GM21390 (cell line): ENCODE measurements around the gene KRT77.
"Not testable (repeated sequence)": the region's sequence is repeated elsewhere in the genome, so short reads cannot be mapped to it uniquely, and the experiment has no call there.

Source experiments
- ATAC-seq: cut with Tn5 transposase; IDR thresholded peaks from one replicate; pipeline ENCODE4 v1.9.1; 2021; ENCODE audit not compliant: unreplicated experiment

KRT77 gene

DNA sequence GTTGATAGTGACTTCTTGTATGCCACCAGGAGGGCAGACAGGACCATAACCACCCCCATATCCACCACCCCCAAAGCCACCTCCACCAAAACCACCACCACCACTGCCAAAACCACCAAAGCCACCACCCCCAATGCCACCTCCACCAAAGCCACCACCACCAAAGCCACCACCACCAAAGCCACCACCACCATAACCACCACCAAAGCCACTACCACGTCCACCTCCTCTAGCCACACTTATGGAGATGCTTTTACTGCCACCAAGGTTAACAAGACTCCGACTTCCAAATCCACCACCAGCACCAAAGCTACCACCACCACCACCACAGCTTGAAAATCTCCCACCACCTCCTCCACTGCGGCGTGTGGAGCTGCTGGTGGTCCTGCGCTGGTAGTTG, 23.4 kb downstream of the KRT77 start:
- no peak for ATAC-seq

DNA sequence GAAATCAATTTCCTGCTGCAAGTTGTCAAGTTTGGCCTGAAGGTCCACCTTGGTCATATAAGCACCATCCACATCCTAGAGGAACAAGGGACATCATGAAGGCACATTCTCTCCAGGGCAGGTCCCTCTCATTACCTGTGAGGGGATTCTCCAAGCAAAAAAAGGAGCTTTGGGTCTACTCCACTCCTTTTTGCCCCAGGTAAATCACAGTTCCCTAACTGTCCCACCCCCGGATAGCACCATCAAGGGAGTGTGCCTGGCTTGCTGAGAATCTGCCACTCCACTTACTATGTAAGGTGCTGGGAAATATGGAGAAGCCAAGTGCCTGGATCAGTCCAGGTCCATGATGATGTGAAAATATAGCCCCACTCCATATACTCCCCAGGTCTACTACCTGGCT, 25.7 kb downstream of the KRT77 start:
- ATAC-seq: no peak

DNA sequence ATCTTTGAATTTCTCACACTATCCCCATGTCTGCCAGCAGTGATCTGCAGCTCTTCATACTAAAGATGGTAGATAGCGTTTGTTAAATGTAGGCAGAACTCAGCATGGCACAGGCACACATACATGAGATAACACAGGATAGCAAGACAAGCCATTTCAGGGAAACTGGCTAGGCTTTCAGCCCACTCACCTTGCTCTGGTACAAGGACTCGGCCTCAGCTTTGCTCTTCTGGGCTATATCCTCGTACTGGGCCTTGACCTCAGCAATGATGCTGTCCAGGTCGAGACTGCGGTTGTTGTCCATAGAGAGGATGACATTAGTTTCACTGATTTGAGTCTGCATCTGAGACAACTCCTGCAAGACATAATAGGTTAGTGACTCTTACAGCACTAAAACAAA, 26.2 kb downstream of the KRT77 start:
- no peak for ATAC-seq

DNA sequence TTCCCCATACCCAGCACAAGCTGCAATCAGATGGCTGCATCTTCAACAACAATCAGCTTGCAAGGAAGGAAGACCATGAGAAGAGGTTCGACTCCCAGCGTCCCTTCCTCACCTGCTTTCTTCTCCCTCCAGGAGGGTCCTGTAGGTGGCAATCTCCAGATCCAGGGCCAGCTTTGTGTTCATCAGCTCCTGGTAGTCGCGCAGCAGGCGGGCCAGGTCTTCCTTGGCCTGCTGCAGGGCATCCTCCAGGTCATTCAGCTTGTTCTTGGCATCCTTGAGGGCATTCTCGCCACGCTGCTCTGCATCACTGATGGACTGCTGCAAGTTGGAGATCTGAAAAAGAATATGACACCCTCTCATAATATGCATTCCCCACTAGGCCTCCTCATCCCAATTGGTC, 27.2 kb downstream of the KRT77 start:
- no peak for ATAC-seq

DNA sequence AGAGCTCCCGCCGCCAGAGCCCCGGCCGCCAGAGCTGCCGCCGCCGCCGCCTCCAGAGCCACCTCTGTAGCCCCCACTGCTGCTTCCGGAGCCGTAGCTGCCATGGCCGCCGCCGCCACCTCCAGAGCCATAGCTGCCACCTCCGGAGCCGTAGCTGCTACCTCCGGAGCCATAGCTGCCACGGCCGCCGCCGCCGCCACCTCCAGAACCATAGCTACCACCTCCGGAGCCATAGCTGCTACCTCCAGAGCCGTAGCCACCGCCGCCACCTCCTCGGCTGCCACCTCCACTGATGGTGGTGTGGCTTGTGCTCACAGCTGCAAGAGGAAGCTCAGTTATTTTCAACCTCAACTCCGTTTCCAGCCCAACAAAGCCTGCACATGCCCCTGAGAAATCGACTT, 28.0 kb downstream of the KRT77 start:
- ATAC-seq: no peak

DNA sequence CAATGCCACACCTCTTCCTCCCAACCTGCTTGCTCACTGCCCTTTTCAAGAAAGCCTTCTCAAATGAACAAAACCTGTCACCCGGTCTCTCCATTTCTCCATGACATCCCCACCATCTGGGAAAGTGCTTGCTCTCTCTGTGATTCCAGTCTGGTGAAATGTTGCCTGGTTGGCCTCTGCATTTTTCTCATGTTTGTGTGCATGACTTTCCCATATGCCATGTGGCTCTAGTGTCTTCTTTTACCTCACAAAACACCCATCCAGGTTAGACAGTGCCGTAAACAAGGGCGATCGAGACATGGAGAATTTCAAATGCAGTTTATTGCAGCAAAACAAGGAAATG, 28.9 kb downstream of the KRT77 start:
- ATAC-seq: no peak

DNA sequence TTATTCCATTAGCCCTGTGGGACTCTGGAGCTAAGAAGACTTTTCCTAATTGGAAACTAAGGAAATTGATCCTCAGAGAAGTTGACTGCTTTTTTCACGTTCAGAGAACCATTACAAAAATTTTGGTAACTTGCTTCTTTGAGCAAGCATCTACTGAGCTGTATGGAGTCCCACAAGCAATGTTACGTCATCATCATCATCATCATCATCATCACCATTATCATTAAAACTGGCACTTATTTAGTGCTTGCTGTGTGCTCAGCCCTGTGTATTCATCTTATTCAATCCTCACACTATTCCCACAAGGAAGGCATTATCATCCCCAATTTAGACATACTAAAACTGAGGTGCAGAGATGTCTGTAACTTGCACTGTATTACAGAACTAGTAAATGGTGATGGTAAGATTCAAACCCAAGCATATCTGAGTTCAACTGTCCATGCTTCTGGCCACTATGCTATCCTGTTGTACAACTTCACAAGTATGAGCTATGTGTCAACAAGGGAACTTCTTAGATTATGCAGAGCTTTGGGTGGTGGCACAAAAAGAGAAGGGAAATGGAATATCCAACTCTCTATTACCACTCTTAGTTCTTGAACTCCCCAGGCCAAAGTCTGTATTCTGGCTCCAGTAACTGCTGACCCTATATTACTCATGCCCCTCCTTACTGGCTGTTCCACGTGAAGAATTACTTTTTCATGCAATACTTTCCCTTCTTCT, 29.5 kb downstream of the KRT77 start:
- no peak for ATAC-seq

DNA sequence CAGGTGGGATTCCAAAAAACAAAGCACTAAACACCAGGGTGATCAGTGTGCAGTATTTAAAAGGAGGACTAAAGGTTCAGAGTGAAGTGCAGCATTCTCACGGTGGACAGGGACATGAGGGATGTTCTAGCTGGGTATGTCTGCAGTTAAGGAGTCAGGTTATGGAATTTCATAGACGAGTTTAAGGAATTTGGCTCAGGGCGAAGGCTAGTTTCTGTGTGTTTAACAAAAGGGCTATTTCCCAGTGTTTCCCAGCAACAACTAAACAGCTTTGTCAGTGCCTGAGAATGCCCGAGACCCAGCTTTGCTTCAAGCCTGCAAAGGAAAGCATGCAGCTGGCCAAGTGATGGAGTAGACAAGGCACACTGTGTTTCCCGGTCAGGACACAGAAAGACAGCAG, 30.1 kb downstream of the KRT77 start:
- no peak for ATAC-seq

DNA sequence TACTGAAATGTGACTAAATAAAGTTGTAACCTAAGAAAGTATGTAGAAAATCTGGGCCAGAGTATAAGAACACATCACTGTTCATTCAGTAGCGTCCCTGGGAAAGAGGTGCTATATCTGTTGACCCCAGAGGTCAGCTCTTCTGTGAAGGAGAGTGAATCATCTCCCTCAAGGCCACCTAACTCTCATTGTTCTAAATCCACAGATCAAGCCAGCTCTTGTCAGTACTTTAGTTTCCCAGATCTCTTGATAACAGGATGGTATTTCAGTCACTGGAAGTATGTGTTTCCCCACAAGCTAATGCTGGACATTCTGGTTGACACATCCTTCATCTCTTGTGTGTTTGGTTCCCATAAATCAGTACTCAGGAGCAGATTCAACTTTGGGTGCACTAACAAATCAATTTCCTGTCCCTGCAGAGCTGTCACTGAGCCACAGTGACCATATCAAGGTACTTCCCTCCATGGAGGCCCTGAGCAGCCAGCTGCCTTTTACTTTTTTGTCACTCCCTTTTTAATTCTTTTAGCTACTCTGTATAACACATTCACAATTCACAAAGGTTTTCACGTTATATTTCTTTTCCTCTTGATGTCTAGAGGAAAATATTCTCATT, 30.9 kb downstream of the KRT77 start:
- no peak for ATAC-seq

DNA sequence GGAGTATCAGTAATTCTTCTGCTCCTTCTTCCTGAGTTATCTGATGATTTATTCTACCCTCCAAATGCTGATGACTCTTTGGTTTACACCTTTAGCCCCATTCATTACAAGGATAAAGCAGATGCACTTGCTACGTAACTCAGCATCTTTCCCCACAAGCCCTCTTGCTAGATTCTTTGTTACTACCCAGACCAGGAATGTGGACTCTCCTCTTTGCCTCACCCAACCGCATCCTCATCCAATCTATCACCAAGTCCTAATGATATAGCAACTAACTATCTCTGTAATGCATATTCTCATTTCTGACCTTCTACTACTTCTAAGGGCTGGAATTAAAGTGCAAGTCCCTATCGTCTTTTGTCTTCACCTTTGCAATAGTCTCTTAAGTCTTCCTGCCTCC, 32.4 kb downstream of the KRT77 start:
- no peak for ATAC-seq

DNA sequence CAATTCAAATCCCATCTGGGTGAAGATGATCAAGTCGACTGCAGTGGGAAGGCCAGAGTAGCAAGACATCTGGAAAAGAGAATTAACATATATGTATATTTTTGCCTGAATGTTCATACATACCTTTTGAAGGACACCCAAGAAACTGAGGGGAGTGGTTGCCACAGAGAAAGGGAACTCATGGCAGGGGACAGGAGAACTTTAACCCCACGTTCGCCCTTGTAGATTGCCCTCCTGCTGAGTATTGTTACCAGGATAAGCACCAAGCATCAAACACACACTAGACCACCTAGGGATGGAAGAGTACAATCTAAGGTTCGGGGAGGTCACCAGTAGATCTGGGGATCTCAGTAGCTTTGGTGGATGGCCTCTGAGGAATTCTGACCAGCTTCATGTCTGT, 32.8 kb downstream of the KRT77 start:
- ATAC-seq: no peak

DNA sequence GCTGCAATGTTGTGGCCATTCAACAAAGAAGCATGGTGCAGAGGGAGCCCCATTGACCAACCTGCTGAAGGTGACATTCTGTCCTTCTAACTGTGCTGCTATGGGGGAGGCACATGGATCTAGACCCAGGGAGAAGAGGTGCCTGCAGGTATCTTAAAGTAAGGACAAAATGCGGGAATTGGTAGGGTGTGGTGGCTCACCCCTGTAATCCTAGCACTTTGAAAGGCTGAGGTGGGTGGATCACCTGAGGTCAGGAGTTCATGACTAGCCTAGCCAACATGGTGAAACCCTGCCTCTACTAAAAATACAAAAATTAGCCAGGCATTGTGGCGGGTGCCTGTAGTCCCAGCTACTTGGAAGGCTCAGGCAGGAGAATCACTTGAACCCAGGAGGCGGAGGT, 33.4 kb downstream of the KRT77 start:
- ATAC-seq: not testable (repeated sequence)

DNA sequence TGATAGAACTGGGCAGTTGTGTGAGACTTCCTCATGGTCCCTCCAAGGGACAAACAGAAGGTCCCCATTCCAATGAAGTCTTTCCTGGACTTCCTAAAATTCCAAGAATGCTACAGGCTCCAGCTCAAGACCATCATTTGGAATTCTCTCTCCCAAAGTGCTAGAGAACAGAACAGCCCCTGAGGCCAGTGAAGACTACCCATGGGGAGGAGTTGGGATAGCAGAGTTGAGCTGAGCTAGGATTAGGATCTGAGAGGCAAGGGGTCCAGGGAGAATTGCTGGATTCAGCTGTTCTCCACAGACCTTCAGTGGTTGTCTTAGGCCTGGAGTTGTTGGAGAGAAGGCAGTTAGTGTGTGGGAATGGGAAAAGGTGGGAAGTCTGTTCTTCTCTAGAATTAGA, 33.9 kb downstream of the KRT77 start:
- no peak for ATAC-seq

DNA sequence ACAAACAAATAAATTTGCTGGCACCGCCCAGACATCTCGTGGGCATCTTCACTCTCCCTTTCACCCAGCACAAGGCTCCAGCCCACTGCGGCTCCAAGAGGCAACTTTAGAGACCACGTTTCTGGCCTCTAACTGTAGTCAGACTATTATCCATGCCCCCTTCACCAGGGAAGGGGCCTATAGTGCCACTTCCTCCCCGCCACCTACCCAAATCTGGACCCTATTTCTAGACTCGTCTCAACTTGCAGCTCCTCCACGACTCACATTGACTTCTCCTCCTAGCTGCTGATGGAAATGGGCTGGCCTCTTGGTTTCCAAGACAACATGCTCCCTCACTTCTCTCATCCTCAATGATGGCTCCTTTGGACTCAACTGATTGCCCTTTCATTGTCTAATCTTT, 35.4 kb downstream of the KRT77 start:
- ATAC-seq: no peak

DNA sequence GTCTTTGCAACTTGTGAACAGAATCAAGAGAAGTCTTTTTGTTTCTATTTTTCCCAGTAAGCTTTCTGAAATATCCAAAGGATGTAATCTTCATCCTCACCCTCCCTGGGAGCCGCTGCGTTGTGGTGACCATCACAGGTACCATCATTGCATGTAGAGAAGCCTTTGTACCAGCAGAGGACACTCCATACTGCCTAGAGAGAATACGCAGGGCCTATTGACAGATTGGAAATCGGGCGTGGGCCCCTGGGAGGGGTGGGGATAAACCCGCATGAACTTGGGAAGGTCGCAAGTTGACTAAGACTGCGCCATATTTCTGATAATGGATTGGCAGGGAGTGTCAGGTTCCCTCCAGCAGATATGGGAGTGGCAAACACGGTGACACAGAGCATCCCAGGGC, 35.8 kb downstream of the KRT77 start:
- ATAC-seq: no peak

DNA sequence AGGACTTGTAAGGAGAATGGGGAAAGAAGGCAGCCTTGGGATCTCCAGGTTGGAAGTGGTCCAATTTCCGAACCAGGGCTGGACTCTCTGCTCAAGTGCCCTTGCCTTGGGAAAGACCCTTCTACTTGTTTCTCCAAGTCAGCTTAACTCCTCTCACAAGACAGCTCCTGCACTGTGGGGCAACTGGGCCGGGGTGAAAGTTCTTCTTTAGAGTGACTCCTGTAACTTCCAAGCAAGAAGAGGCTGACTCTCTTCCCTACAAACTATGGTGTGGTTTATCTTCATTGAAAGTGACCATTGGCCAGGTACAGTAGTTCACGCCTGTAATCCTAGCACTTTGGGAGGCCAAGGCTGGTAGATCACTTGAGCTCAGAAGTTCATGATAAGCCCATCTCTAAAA, 36.9 kb downstream of the KRT77 start:
- ATAC-seq: no peak

DNA sequence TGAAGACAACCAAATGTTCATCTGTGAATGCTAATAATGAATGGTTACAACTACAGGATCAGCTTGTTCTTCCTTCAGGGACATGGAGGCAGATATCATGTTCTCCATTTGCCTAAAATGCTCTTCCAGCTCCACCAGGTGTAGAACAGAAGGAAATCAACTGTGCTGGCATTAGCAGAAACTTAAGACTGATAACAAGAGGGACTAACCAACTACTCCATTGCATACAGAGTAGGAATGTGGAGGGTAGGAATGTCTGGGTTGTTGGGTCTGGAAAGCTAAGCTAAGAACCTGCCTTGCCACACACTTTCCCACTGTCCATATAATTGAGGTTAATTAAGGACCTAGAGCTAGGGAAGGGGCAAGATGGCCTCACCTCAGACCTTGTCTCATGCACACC, 39.9 kb downstream of the KRT77 start:
- ATAC-seq: no peak

DNA sequence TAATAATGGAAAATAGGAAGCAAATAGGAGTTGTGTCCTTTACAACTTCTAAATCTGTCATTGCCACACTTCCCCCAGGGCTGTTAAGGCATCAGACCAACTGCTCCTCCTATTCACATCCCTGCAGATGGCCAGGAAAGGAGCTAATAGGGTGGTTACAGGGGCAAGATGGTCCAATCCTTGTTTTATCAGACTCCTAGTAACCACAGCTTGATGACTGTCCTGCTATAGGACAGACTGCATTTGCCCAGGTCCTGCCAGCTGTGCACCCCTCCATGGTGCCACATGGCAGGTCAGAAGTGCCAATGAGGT, 40.5 kb downstream of the KRT77 start:
- no peak for ATAC-seq

DNA sequence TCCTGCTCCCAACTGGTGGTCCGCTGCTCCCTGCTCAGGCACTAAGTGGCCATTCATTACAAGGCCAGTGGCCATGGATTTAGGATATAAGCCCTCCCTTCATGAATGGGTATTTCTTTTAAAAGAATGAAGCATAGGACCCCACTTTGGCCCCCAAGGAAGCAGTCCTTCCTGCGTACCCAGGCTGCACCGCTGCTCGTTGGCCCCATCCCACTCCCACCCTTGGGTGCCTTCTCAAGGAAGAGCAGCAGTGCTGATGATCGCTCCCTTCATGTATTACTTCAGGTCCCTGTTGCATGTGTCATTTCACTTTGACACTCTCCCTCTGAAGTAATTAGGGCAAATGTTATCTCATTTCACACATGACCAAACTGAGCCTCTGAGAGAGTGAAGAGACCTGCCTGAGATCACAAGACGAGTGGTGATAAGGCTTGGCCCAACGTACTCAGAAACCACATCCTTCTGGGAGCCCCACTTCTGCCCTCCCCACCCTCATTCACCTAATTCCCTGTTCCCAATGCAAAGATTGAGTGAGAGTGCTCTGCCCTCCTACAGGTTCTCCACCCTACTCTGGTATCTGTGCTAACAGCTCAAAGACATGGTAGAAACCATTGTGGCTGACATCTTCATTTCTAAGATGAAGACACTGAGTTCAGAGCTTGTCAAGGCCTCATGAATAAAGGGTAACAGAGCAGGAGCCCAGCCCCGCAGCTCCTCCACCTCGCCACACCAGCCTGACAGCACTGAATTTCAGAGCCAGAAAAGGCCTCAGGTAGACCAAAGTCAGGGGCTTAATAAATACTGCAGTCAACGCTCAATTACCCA, 41.0 kb downstream of the KRT77 start:
- no peak for ATAC-seq

DNA sequence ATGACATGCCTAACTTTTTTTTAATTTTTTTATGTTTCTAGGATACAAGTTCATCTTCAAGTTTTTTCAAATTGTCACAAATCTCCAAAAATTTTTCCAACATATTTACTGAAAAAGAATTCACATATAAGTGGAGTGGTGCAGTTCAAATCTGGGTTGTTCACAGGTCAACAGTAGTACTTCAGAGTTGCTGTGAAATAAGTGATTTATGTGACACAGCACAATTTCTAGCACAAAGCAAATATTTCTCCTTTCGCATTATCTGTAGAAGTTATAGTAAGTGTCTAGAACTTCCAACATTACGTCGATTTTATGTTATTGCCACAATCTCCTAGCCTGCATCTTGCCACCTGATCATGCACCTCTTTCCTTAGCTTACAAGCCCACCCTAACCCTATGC, 41.7 kb downstream of the KRT77 start:
- no peak for ATAC-seq

DNA sequence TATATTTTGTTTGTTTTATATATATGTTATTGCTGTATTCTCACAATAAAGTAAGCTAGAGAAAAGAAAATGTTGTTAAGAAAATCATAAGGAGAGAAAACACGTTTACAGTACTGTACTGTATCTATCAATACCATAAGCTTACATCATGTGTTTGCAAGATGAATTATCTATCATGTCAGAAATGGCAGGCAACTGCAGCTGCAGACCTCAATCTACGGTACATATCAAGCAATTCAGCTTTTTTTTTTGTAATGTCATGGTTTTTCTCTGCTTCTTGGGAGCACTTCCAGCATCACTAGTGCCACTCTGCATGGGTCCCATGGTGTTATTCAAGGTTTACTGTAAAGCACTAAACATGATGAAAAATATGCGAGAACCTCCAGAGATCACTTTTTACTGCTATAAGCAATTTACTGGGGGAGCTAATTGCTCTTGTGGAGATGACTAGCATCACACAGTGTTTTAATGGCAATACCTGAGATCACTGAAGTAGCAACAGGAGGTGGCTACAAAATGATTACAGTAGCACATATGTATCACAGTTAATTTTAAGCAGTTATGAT, 42.3 kb downstream of the KRT77 start:
- ATAC-seq: no peak

DNA sequence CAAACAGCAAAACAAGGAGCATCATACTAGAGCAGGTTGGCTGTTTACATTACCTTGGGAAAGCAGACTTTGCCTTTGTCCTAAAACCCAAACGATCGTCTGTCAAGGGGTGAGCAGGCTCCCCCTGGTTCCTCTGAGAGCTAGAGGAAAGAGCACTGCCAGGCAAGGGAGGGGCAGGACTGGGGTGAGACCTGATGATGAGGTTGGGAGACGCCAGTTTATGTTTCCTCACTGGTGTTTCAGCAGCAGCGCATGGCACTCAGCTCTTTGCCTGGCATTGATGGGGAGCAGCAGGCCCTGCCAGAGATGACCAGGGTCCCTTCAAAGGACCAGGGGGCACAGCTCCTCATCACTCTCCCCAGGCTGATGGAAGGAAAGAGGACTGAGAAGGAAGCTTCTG, 43.4 kb downstream of the KRT77 start:
- ATAC-seq: no peak
